Thoracic aorta (tissue), 2 donors: ENCODE data around the gene NUTF2. TPM values are rescaled to one million over a fixed set of nuclear protein-coding genes. Genes with fewer than 3 reads are reported as not detected.
A peak's percentile ranks its signal among the peaks of the same experiment; 100 is the strongest.
"Not testable (repeated sequence)": the region's sequence is repeated elsewhere in the genome, so short reads cannot be mapped to it uniquely, and the experiment has no call there.

Experiments
- ATAC-seq: fragments of 150-250 bp; one replicate; pipeline ENCODE4 v1.8.0; 2017; ENCODE audit warnings: low read depth; ENCODE audit not compliant: insufficient number of reproducible peaks, low FRiP score
- DNase-seq: peaks from one replicate; pipeline ENCODE4 v3.0.0-alpha.2; 2020; ENCODE audit warnings: low spot score
- H3K27ac ChIP-seq, 2 donors: fragments of 200-600 bp; sonication (generic); 1 replicate in 1 of 2; 2 replicates in 1 of 2; pipeline ENCODE4 v1.5.1; 2016; ENCODE audit warnings: mild to moderate bottlenecking in 2 of 2, moderate library complexity in 2 of 2
- H3K27me3 ChIP-seq: fragments of 200-600 bp; sonication (generic); replicated peaks from 2 replicates; pipeline ENCODE4 v1.6.0; 2016; ENCODE audit warnings: mild to moderate bottlenecking; ENCODE audit not compliant: insufficient read depth
- H3K36me3 ChIP-seq: fragments of 200-600 bp; sonication (generic); one replicate; pipeline ENCODE4 v1.5.1; 2016
- H3K4me1 ChIP-seq, 2 donors: fragments of 200-600 bp; sonication (generic); 1 replicate in 1 of 2; 2 replicates in 1 of 2; pipeline versions ENCODE4 v1.5.1 to v1.6.0; 2016; ENCODE audit warnings: low read depth in 2 of 2, mild to moderate bottlenecking in 1 of 2; ENCODE audit not compliant: control insufficient read depth in 1 of 2
- H3K4me3 ChIP-seq: fragments of 200-600 bp; sonication (generic); 2 replicates; pipeline ENCODE4 v1.5.1; 2016; ENCODE audit warnings: mild to moderate bottlenecking
- H3K9me3 ChIP-seq: fragments of 200-600 bp; sonication (generic); 2 replicates; pipeline ENCODE4 v1.5.1; 2016
- total RNA-seq, 2 donors: library from RNA; depleted of rRNA; stranded (reverse); fragments of >200 nt; gene quantifications; one replicate each; pipeline versions ENCODE4 v1.1.0 to v1.2.3, GENCODE V29; 2016
- TF ChIP-seq, protein P1 (sequence below): fragments of 200-600 bp; sonication (generic); IDR thresholded peaks from one replicate; pipeline ENCODE4 v1.5.1; 2019; ENCODE audit warnings: antibody characterized with exemption

NUTF2 gene
- total RNA-seq, 2 donors from 2014 or later: 79.0 to 172 TPM

- Histone ChIP-seq H3K36me3 (no peaks in the 10 kb centered on the region), H3K27me3 (no peaks in the 10 kb centered on the region), H3K9me3 (no peaks in the 10 kb centered on the region), H3K27ac (peak overlapping the region; percentile 93 to 96), H3K4me1 (peaks cover 40 to 66% of the 10 kb centered on the region in 2 donors), H3K4me3 (no peak overlapping the region)
- ATAC-seq: no peak
- no peak for DNase-seq
- TF ChIP-seq, protein P1, sequence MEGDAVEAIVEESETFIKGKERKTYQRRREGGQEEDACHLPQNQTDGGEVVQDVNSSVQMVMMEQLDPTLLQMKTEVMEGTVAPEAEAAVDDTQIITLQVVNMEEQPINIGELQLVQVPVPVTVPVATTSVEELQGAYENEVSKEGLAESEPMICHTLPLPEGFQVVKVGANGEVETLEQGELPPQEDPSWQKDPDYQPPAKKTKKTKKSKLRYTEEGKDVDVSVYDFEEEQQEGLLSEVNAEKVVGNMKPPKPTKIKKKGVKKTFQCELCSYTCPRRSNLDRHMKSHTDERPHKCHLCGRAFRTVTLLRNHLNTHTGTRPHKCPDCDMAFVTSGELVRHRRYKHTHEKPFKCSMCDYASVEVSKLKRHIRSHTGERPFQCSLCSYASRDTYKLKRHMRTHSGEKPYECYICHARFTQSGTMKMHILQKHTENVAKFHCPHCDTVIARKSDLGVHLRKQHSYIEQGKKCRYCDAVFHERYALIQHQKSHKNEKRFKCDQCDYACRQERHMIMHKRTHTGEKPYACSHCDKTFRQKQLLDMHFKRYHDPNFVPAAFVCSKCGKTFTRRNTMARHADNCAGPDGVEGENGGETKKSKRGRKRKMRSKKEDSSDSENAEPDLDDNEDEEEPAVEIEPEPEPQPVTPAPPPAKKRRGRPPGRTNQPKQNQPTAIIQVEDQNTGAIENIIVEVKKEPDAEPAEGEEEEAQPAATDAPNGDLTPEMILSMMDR: no peak
Measured at GRCh38 chr16:67860589-67861398, 14.1 kb downstream of the NUTF2 start.

DNA sequence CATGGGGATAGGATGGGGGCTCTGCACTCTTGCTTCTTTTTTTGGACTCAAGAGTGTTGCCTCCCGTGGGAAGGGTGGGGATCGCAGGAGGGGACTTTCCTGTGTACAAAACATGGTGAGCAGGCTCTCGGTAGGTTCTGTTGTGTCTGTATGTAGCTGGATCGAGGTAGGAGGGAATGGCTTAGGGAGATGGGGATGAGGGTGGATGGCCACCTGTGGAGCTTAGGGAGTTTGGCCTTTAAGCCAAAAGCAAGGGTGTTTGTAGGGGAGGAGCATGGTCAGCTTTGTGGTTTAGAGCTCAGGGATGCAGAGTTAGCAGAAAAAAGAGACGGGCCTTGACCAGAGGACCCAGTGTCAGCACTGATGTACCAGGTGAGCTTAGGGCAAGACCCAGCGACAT is 15.1 kb downstream of the NUTF2 start:
- Histone ChIP-seq H3K36me3 (peaks cover 6% of the 10 kb centered on the region), H3K4me1 (peaks cover 37 to 63% of the 10 kb centered on the region in 2 donors), H3K27ac (peak overlapping the region; percentile 93 to 96), H3K27me3 (no peaks in the 10 kb centered on the region), H3K9me3 (no peaks in the 10 kb centered on the region), H3K4me3 (no peak overlapping the region)
- DNase-seq (no peak), ATAC-seq (no peak)
- TF ChIP-seq, protein P1: no peak

GRCh38 chr16:67862623-67863583 is 16.2 kb downstream of the NUTF2 start:
- DNase-seq (peak; percentile 74), ATAC-seq (peak; percentile 94)
- H3K4me3 ChIP-seq: peak overlapping the region; percentile 51
- H3K9me3 ChIP-seq: no peaks in the 10 kb centered on the region
- TF ChIP-seq, protein P1: no peak
- H3K27ac ChIP-seq: peak overlapping the region; percentile 93 to 96
- peaks cover 29 to 53% of the 10 kb centered on the region in 2 donors for H3K4me1 ChIP-seq
- no peaks in the 10 kb centered on the region for H3K27me3 ChIP-seq
- peaks cover 7% of the 10 kb centered on the region for H3K36me3 ChIP-seq

- Histone ChIP-seq H3K4me1 (peaks cover 28 to 51% of the 10 kb centered on the region in 2 donors), H3K27ac (peak overlapping the region; percentile 83 to 96), H3K4me3 (peak overlapping the region; percentile 51)
- not testable (repeated sequence) for H3K36me3 ChIP-seq, H3K27me3 ChIP-seq, H3K9me3 ChIP-seq, DNase-seq, ATAC-seq
Measured at GRCh38 chr16:67864044-67864443, 17.3 kb downstream of the NUTF2 start.

- no peak for ATAC-seq
- TF ChIP-seq, protein P1: no peak
- Histone ChIP-seq H3K9me3 (no peaks in the 10 kb centered on the region), H3K27me3 (no peaks in the 10 kb centered on the region), H3K4me3 (no peak overlapping the region), H3K4me1 (peaks cover 34 to 56% of the 10 kb centered on the region in 2 donors), H3K27ac (peak overlapping the region; percentile 83 to 96), H3K36me3 (peaks cover 11% of the 10 kb centered on the region)
- no peak for DNase-seq
Measured at GRCh38 chr16:67864594-67864993, 17.9 kb downstream of the NUTF2 start.
